Heart right ventricle (tissue), 16 donors: ENCODE results near the gene ABCC4. TPM values are rescaled to one million over a fixed set of nuclear protein-coding genes. Genes with fewer than 3 reads are reported as not detected.

Experiments used
- ATAC-seq, 8 donors: fragments of 200-7000 bp; cut with Tn5 transposase; one replicate each; pipeline ENCODE4 v1.9.1; 2020; ENCODE audit warnings: mild to moderate bottlenecking in 8 of 8, moderate library complexity in 8 of 8, moderate number of reproducible peaks in 1 of 8
- DNase-seq, 2 donors: peaks; one replicate each; pipeline ENCODE4 v3.0.0-alpha.2; 2020
- H3K27ac ChIP-seq, 10 donors: fragments of 200-600 bp; sonication (generic) in 2 of 10; one replicate each; pipeline versions ENCODE4 v1.5.0 to v1.8.0; 2020 to 2022; ENCODE audit warnings: mild to moderate bottlenecking in 3 of 10
- H3K27me3 ChIP-seq, 7 donors: fragments of 200-600 bp; one replicate each; pipeline ENCODE4 v1.8.0; 2021 to 2022; ENCODE audit warnings: mild to moderate bottlenecking in 2 of 7
- H3K36me3 ChIP-seq, 9 donors: fragments of 200-600 bp; sonication (generic) in 1 of 9; one replicate each; pipeline versions ENCODE4 v1.5.0 to v1.8.0; 2020 to 2022; ENCODE audit warnings: mild to moderate bottlenecking in 2 of 9
- H3K4me1 ChIP-seq, 9 donors: fragments of 200-600 bp; sonication (generic) in 1 of 9; one replicate each; pipeline versions ENCODE4 v1.5.0 to v1.8.0; 2020 to 2022; ENCODE audit warnings: mild to moderate bottlenecking in 4 of 9
- H3K4me3 ChIP-seq, 10 donors: fragments of 200-600 bp; sonication (generic) in 2 of 10; one replicate each; pipeline versions ENCODE4 v1.5.0 to v1.8.0; 2020 to 2022; ENCODE audit warnings: mild to moderate bottlenecking in 7 of 10, moderate library complexity in 2 of 10
- H3K9me3 ChIP-seq, 11 donors: fragments of 200-600 bp in 10 of 11; sonication (generic) in 2 of 11; one replicate each; pipeline versions ENCODE4 v1.5.0 to v1.8.0; 2013 to 2022; ENCODE audit warnings: mild to moderate bottlenecking in 2 of 11, control low read depth in 1 of 11, moderate library complexity in 1 of 11
- WGBS, 2 donors: extraction: QIAGEN DNeasy Blood & Tissue Kit; methylation state at CpG; one replicate each; pipeline ENCODE4 v1.1.7; 2013; ENCODE audit warnings: inconsistent platforms in 1 of 2; 5-methylcytosine and 5-hydroxymethylcytosine counted together
- intact Hi-C, 10 donors: fragments of 100-400 bp; cut with DNase I; formaldehyde crosslinking; loops; one replicate each; pipeline versions ENCODE4 v1.11.1 to v1.14.2; 2022
- long read RNA-seq, 3 donors: library from polyadenylated mRNA; unstranded; transcript quantifications; one replicate each; pipeline ENCODE4 v2.0.0, GENCODE V29; 2020 to 2021
- polyA plus RNA-seq, 2 donors: library from polyadenylated mRNA; stranded (reverse); fragments of 200-250 nt; gene quantifications; one replicate each; pipeline ENCODE4 v1.2.3, GENCODE V29; 2013
- total RNA-seq, 10 donors: library from RNA; stranded (reverse); fragmentation: NEBNext Ultra II Directional in 3 of 10; extraction: Animal tissue kit (Norgen Biotek cat#: 25700) in 3 of 10; gene quantifications; one replicate each; pipeline versions ENCODE4 v1.2.1 to v1.2.4, GENCODE V29; 2021 to 2023
- TF ChIP-seq, protein P1 (sequence below), 9 donors: fragments of 200-600 bp; sonication (generic) in 2 of 9; IDR thresholded peaks; one replicate each; pipeline versions ENCODE4 v1.5.0 to v1.8.0; 2021 to 2022; ENCODE audit warnings: antibody characterized with exemption in 9 of 9, mild to moderate bottlenecking in 5 of 9, moderate library complexity in 1 of 9
- donor health status: Arrhythmogenic right ventricular cardiomyopathy.
- donor health status: ischemic (EF 13 %, LVEDD 7.1; RV severe dilation, severe dysfunction).
- donor health status: healthy with polysubstance abuse.
- donor health status: DM: no; HTN: yes; CAD: no.
- donor health status: DM: no; HTN: no; CAD: no.
- donor health status: ischemic (EF 25% LVEDD 6.9; RV normal size, moderate dysfunction).
- donor health status: ischemic (EF 25% LVEDD 5.7; RV mildly dilated, moderate dysfunction).
- donor health status: healthy.
- donor health status: DM: yes; HTN: yes; CAD: no.
- donor health status: Ischemic cardiomyopathy.
- donor health status: ischemic (EF 35%, LVEDD 5.7; RV mildly dilated, moderate dysfunction).
- donor health status: nonischemic (EF 11% LVEDD 7.7; RV severe dilation, severe dysfunction).
- donor health status: DM: yes; HTN: yes; CAD: no.
- donor health status: PGD.
- donor health status: ischemic (EF 29% LVEDD 5.4; RV normal size, mild dysfunction).
- donor health status: nonischemic (EF 23%, LVEDD 6.1; RV moderate dilation, normal function).

ABCC4 gene, protein sequence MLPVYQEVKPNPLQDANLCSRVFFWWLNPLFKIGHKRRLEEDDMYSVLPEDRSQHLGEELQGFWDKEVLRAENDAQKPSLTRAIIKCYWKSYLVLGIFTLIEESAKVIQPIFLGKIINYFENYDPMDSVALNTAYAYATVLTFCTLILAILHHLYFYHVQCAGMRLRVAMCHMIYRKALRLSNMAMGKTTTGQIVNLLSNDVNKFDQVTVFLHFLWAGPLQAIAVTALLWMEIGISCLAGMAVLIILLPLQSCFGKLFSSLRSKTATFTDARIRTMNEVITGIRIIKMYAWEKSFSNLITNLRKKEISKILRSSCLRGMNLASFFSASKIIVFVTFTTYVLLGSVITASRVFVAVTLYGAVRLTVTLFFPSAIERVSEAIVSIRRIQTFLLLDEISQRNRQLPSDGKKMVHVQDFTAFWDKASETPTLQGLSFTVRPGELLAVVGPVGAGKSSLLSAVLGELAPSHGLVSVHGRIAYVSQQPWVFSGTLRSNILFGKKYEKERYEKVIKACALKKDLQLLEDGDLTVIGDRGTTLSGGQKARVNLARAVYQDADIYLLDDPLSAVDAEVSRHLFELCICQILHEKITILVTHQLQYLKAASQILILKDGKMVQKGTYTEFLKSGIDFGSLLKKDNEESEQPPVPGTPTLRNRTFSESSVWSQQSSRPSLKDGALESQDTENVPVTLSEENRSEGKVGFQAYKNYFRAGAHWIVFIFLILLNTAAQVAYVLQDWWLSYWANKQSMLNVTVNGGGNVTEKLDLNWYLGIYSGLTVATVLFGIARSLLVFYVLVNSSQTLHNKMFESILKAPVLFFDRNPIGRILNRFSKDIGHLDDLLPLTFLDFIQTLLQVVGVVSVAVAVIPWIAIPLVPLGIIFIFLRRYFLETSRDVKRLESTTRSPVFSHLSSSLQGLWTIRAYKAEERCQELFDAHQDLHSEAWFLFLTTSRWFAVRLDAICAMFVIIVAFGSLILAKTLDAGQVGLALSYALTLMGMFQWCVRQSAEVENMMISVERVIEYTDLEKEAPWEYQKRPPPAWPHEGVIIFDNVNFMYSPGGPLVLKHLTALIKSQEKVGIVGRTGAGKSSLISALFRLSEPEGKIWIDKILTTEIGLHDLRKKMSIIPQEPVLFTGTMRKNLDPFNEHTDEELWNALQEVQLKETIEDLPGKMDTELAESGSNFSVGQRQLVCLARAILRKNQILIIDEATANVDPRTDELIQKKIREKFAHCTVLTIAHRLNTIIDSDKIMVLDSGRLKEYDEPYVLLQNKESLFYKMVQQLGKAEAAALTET (N-terminal part only)
- total RNA-seq (1 to 10 TPM; 2.3 to 6.7 (median 4.1) TPM), polyA plus RNA-seq (1 to 10 TPM; 1.1 to 1.9 TPM)
- long read RNA-seq, donor 1, partial matches to known transcripts: 0 of 1 reads
- long read RNA-seq, donor 1, other reads (novel, unspliced or antisense): 1 of 1 reads
- long read RNA-seq, donor 2, full-length matches to known transcripts: 1 of 2 reads
- long read RNA-seq, donor 2, partial matches to known transcripts: 0 of 2 reads
- long read RNA-seq, donor 2, other reads (novel, unspliced or antisense): 1 of 2 reads
- long read RNA-seq, donor 3, full-length matches to known transcripts: 4 of 19 reads
- long read RNA-seq, donor 3, partial matches to known transcripts: 8 of 19 reads
- long read RNA-seq, donor 3, other reads (novel, unspliced or antisense): 7 of 19 reads

DNA sequence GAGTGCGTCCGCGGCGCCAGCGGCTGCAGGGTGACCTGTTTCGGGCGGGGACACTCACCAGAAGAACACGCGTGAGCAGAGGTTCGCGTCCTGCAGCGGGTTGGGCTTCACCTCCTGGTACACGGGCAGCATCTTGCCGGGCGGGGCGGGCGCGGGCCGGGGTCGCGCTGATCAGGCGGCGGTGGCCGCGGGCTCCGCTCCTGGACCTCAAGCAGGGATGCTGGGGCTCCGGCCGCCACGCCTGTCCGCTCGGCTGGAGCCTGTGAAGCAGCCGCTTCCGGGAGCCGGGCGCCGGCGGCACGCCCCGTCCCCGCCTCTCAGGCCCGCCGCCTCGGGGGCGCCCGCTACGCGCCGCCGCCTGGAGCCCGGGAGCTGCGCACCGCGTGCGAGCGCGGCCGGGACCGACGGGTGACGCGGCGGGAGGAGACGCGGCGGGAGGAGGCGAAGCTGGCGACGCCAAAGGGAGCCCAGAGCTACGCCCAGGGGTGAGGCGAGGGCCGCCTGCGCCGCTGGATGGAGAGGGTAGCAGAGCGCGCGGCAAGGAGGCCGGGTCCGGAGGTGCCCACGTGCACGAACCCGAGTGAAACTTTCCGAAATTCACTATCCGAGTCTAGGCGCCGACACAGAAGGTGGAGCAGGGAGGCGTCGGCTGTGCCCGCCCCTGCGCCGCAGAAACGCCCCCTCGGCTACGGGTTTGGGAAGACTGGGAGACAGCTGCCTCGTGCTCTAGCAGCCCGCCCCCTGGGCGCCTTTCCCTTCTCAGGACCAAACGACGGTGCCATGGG is at the start of gene ABCC4:
Gene ABCC4, minus strand, starts transcription at position 269 of the 785 bp plus-strand sequence. Its CDS starts 137 bp downstream, at position 132.
- intact Hi-C loops: loop anchor here in 4 of 10 donors (5.0 to 10.0 kb wide), 4 partner anchors 73 to 173 kb away; no protein-coding TSS in a partner anchor
- peak within 1 kb of the TSS; percentile 57 to 92 (median 76) for H3K27ac ChIP-seq
- WGBS, 2 donors: 0% methylated on average over 88 to 98 of the region's 98 CpGs
- H3K4me3 ChIP-seq: peak within 1 kb of the TSS; percentile 42 to 89 (median 75)
- ATAC-seq: peak; percentile 74 to 94 (median 85)
- peaks cover 0 to 41% (median 22%) of the 10 kb centered on the region in 9 donors for H3K4me1 ChIP-seq
- no peaks in the 10 kb centered on the region for H3K36me3 ChIP-seq
- DNase-seq: peak; percentile 57 to 69
- H3K9me3 ChIP-seq: no peaks in the 10 kb centered on the region
- TF ChIP-seq, protein P1, sequence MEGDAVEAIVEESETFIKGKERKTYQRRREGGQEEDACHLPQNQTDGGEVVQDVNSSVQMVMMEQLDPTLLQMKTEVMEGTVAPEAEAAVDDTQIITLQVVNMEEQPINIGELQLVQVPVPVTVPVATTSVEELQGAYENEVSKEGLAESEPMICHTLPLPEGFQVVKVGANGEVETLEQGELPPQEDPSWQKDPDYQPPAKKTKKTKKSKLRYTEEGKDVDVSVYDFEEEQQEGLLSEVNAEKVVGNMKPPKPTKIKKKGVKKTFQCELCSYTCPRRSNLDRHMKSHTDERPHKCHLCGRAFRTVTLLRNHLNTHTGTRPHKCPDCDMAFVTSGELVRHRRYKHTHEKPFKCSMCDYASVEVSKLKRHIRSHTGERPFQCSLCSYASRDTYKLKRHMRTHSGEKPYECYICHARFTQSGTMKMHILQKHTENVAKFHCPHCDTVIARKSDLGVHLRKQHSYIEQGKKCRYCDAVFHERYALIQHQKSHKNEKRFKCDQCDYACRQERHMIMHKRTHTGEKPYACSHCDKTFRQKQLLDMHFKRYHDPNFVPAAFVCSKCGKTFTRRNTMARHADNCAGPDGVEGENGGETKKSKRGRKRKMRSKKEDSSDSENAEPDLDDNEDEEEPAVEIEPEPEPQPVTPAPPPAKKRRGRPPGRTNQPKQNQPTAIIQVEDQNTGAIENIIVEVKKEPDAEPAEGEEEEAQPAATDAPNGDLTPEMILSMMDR (IDR thresholded peaks at IDR 0.05): no peak
- H3K27me3 ChIP-seq: peaks cover 0 to 10% (median 0%) of the 10 kb centered on the region in 7 donors

DNA sequence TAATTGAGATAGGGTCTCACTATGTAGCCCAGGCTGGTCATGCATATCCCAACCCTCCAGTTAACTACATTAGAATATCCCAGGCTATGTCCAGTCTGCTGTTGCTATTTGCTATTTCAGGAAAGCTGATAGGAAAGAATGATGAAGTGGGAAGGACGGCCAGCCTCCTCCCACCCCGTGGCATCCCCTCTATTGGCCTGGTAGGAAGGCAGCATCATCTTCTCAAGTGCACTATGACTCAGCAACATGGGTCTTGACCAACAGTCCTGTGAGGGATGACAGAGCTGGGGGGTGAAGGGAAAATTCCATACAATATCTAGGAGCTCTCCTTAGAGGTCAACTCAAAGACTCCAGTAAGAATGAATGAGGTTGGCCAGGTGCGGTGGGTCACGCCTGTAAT is 48.0 kb upstream of the ABCC4 start:
- ATAC-seq (peak in 3 of 8 donors; percentile 34 to 56 (median 53)), DNase-seq (peak in 1 of 2 donors; percentile 12)
- H3K4me1 ChIP-seq: peaks cover 0 to 6% (median 0%) of the 10 kb centered on the region in 9 donors
- no peaks in the 10 kb centered on the region for H3K9me3 ChIP-seq
- H3K36me3 ChIP-seq: no peaks in the 10 kb centered on the region
- H3K27me3 ChIP-seq: no peaks in the 10 kb centered on the region
- intact Hi-C loops: no loop called here
- TF ChIP-seq, protein P1 (IDR thresholded peaks at IDR 0.05): no peak
- 46 to 66% methylated on average over 4 of the region's 4 CpGs for WGBS, 2 donors
- H3K27ac ChIP-seq: no peak overlapping the region
- H3K4me3 ChIP-seq: no peak overlapping the region

DNA sequence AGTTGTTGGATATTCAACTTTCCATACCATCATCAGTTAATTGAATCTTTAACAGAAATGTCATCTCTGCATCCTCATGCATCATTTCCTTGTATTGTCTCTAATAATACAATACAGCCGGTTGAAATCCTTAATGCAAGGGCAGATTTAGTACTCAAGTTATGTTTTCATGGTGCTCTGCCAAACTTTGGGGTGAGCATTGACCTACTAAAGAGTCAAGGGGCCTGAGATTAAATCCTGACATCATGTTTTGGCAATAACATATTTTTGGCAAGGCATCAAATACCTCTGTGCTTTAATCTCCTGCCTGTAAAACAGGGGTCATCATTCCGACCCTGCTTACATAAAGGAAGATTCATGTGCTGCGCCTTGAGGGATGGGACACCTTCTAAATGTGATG is 42.7 kb upstream of the ABCC4 start:
- Histone ChIP-seq H3K36me3 (no peaks in the 10 kb centered on the region), H3K27ac (peak overlapping the region in 1 of 10 donors; percentile 31), H3K9me3 (no peaks in the 10 kb centered on the region), H3K27me3 (no peaks in the 10 kb centered on the region), H3K4me1 (peaks cover 0 to 11% (median 4%) of the 10 kb centered on the region in 9 donors), H3K4me3 (no peak overlapping the region)
- 26 to 28% methylated on average over 3 of the region's 3 CpGs for WGBS, 2 donors
- ATAC-seq: peak in 6 of 8 donors; percentile 62 to 86 (median 66)
- TF ChIP-seq, protein P1 (IDR thresholded peaks at IDR 0.05): no peak
- DNase-seq: peak in 1 of 2 donors; percentile 14
- intact Hi-C loops: no loop called here
